Activated CD4-positive, CD25-positive, alpha-beta regulatory T cell treated with anti-CD3 and anti-CD28 coated beads, Interleukin-2, amount 50 U/mL, for 24 hours (primary cell): ENCODE results near the gene GFRA3.

Experiments used
- ATAC-seq, 2 donors: fragments of 150-1000 bp; cut with Tn5 transposase; one replicate each; pipeline ENCODE4 v1.10.0; 2021; ENCODE audit warnings: mild to moderate bottlenecking in 1 of 2, moderate library complexity in 1 of 2

The GFRA3 gene

GRCh38 chr5:138246822-138247221 lies 27.6 kb downstream of the GFRA3 start:
- ATAC-seq: no peak

- no peak for ATAC-seq
These were observed 28.1 kb downstream of the GFRA3 start for GRCh38 chr5:138246334-138246733.

DNA sequence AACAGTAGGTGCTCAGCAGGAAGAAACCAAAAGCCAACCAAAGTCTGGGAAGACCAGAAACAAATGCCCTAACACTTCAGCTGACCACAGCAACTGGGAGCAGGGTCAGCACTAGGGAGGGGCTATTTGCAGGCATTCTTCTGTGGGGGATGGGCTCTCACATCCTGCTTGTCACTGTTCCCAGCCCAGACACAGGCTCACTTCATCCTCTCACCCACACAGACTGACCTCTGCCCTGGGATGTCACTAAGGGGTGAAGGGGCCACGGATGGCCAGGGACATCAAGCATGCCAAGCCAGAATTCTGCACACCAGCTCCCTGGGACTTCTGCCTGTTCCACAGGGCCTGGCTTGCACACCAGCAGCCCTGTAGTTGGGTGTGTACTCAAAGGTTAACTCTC lies 28.7 kb downstream of the GFRA3 start:
- ATAC-seq: no peak

DNA sequence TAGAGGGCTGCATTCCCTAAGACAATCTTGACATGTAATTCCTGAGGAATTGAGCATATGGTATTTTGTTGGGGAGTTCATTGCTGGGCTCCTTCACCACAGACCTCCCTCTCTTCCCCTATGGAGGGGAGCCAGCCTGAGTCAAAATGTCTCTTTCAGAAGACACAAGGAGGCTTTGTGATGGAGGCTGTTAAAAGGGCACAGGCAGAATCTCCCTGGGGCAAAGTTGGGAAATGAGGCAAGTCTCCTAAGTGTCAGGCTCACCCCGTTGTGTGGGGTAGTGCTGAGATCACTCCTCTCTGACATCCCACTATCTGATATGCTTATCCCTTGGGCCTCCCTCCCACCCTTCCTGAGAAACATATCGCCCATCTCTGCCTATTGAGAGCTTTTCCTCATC lies 30.6 kb downstream of the GFRA3 start:
- no peak for ATAC-seq

- peak in 1 of 2 donors; percentile 48 for ATAC-seq
These were observed 32.5 kb downstream of the GFRA3 start for GRCh38 chr5:138241688-138242571.

DNA sequence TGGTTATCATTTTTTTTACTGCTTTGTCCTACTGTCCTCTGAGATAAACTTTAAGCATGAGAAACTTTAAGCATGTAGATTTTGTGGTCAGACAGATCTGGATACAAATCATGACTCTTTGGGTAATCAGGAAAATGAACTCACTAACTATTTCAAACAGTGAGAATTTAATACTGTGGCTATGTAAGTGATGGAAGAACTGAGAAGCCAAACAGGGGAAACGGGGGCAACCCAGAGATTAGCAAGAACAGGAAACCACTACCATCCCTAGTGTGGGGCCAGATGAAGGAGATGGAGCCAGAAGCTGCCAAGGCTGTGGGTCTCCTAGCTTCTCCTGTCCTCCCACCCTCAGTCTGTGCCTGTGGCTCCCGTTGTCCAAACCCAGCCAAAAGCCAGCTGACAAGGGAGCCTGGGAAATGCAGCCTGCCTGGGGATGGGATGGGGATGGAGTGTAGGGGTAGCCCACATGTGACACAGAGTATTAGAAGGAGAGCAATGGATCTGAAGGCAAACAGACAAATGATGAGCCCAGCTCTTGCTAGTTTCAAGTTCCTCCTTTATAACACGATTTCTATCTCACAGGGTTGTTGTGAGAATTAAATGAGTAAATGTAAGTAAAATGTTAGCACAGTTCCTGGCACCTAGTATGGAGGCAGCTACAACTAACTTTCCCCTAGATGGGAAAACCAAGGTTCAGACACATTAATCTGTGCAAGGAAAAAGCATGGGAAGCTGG lies 33.6 kb downstream of the GFRA3 start:
- ATAC-seq: peak in 1 of 2 donors; percentile 36

DNA sequence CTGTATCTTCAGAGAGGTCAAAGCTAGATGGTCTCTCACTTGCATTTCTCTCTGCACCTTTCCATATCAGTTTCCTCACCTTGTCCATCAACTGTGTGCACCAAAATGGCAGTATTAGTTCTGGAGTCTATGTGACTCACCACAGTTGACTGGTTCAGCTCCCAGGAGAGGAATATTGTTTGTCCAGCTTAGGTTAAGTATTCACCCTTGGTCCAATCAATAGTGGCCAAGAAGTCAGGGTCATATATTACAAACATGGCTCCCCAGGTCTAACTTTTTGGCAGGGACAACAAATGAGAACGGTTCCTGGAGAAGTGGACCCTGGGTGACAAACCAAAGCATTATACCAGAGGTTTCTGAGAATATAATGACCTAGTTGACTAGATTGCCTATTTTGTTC lies 36.4 kb downstream of the GFRA3 start:
- ATAC-seq: no peak

- ATAC-seq: no peak
These were observed 39.8 kb downstream of the GFRA3 start for GRCh38 chr5:138234651-138235050.

GRCh38 chr5:138233280-138233679 lies 41.1 kb downstream of the GFRA3 start:
- ATAC-seq: no peak

DNA sequence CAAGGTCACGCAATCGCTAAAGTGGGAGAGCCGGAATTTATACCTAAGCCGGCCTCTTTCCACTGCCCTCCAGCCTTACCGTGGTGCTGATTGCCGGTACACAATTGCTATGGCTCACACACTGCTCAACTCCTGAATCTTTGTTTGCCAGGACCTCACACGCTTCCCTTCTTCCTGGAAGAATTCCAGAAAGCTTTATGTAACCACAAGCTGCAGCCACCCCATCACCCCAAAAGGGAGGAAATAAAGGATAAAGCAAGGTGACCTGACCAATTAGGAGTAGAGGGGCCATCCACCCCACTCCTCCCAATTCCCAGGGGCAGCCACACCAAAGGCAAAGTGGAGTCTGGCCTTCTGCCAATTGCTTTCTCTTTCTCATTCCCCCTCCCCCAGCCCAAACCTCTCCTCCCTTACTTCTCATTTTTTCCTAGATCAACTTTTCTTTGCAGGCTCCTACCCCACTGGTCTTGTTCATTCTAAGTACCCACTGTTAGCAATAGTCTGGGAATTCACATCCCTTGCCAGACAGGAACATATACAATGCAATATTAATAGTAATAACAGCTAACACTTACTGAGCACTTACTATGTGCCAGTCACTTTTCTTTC lies 43.3 kb downstream of the GFRA3 start:
- ATAC-seq: no peak

DNA sequence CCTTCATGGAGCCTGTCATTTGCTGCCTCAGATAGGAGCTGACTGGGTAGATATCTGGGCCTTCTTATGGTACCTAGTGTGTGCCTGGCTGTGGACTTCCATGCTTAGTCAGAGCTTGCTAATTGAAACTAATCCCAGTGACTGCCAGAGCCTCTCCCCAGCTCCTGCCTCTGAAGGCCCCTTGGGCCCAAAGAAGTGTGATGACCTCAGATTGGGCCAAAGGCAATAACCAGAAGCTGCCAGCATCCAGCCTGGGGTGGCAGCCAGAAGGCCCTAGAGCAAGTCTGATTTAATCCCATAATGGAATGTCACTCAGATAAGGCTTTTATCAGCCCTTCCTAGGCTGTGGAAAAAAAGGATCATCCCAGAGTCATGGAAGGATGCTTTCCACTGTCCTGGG lies 44.2 kb downstream of the GFRA3 start:
- ATAC-seq: no peak

DNA sequence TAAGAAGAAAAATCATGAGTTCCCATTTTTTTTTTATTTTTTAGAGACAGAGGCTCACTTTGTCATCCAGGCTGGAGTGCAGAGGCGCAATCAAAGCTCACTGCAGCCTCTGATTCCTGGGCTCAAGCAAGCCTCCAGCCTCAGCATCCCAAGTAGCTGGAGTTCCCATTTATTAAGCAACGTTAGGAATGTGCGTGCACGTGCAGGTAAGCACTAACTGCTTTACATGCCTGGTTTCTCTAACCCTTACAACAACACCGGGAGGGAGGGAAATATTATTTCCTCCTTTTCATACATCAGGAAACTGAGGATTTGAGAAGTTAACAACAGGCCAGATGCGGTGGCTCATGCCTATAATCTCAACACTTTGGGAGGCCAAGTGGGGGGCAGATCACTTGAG lies 45.0 kb downstream of the GFRA3 start:
- ATAC-seq: no peak

DNA sequence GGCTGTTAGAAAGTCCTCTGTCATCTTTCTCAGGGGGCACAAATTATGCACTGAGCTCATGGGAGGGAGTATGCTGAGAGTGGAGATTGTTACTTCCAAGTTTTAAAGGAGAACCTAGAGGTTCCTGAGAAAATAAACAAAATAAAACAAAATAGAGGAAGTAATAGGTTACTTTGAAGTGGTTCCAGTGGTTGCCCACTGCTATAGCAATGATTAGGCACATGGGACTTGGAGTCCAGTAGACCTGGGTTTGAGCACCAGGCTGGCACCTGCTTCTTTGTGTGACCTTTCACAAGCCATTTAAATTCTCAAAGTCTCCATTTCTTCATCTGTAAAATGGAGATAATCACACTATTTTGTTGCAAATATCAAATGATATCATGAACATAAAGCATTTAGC lies 47.5 kb downstream of the GFRA3 start:
- no peak for ATAC-seq

GRCh38 chr5:138224712-138225111 lies 49.7 kb downstream of the GFRA3 start:
- ATAC-seq: no peak

DNA sequence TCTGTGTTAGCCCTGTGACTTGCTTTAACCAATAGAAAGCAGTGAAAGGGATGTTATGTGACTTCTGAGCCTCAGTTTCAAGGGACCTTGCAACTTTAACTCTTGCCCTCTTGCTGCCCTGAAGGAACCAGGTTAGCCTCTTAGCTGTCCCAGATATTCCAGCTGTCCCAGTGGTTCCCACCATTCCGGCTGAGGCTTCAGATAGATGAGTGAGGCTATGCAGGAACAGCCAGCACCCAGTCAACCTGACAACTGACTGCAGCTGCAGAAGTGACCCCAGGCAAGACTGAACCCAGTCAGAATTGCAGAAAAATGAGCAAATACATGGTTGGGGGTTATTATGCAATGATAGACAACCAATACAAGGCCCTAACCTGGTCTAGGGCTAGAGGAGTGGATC lies 50.9 kb downstream of the GFRA3 start:
- no peak for ATAC-seq

- ATAC-seq: no peak
These were observed 57.6 kb downstream of the GFRA3 start for GRCh38 chr5:138216799-138217198.

GRCh38 chr5:138213161-138214029 lies 61.0 kb downstream of the GFRA3 start, which contains the start of gene CDC23:
Gene CDC23, minus strand, starts transcription at chr5:138213323. Its CDS starts 11 bp downstream, at chr5:138213312.
- ATAC-seq: peak; percentile 98 to 99

DNA sequence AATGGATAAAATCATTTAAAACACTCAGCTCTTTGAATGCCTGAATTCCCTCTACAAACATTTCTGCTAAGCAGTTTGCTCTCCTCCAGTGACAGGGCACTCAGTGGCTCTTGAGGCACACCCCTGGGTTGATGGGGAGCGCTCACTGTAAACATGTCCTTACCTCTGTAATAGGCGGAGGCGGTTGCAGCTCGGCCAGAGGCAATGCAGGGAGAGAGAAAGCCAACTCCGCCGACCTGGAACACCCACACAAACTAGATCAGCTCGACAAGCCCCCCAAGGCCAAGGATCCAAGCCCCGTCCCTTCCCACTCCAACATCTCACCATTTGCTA lies 61.6 kb downstream of the GFRA3 start:
- peak; percentile 8 to 29 for ATAC-seq

DNA sequence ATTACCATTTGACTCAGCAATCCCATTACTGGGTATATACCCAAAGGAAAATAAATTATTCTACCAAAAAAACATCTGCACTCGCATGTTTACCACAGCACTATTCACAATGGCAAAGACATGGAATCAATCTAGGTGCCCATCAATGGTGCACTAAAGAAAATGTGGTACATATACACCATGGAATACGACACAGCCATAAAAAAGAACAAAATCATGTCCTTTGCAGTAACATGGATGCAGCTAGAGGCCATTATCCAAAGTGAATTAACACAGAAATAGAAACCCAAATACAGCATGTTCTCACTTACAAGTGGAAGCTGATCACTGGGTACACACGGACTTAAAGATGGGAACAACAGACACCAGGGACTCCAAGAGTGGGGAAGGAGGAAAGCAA lies 63.4 kb downstream of the GFRA3 start:
- no peak for ATAC-seq
